ENCODE results near the gene COX8C. TPM values are rescaled to one million over a fixed set of nuclear protein-coding genes. Genes with fewer than 3 reads are reported as not detected.

COX8C gene
- total RNA-seq, 1 experiment from 2014 or later = not detected

- CTCF ChIA-PET = no interaction called here
- no peak for DNase-seq (ENCODE audit: low read depth, low spot score)
- Histone ChIP-seq H3K27ac (ENCODE audit: low read length) (no peak overlapping the region), H3K9me3 (ENCODE audit: control insufficient read depth, insufficient read depth, low read depth, low read length) (no peaks in the 10 kb centered on the region), H3K4me3 (ENCODE audit: low read depth in 2 of 2, low read length in 2 of 2) (no peak overlapping the region), H3K27me3 (ENCODE audit: control insufficient read depth, insufficient read depth, low read length) (no peaks in the 10 kb centered on the region), H3K36me3 (ENCODE audit: control insufficient read depth, insufficient read depth, low read length) (no peaks in the 10 kb centered on the region), H3K4me1 (ENCODE audit: control insufficient read depth, insufficient read depth, low read length) (peaks cover 11% of the 10 kb centered on the region; the same call in 1 of the 2 replicates)
- TF ChIP-seq, protein P1, sequence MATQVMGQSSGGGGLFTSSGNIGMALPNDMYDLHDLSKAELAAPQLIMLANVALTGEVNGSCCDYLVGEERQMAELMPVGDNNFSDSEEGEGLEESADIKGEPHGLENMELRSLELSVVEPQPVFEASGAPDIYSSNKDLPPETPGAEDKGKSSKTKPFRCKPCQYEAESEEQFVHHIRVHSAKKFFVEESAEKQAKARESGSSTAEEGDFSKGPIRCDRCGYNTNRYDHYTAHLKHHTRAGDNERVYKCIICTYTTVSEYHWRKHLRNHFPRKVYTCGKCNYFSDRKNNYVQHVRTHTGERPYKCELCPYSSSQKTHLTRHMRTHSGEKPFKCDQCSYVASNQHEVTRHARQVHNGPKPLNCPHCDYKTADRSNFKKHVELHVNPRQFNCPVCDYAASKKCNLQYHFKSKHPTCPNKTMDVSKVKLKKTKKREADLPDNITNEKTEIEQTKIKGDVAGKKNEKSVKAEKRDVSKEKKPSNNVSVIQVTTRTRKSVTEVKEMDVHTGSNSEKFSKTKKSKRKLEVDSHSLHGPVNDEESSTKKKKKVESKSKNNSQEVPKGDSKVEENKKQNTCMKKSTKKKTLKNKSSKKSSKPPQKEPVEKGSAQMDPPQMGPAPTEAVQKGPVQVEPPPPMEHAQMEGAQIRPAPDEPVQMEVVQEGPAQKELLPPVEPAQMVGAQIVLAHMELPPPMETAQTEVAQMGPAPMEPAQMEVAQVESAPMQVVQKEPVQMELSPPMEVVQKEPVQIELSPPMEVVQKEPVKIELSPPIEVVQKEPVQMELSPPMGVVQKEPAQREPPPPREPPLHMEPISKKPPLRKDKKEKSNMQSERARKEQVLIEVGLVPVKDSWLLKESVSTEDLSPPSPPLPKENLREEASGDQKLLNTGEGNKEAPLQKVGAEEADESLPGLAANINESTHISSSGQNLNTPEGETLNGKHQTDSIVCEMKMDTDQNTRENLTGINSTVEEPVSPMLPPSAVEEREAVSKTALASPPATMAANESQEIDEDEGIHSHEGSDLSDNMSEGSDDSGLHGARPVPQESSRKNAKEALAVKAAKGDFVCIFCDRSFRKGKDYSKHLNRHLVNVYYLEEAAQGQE (IDR thresholded peaks at IDR 0.05; ENCODE audit: insufficient read depth in 1 of 2, low read depth in 2 of 2, low read length in 1 of 2) = no peak
- TF ChIP-seq SIN3A (IDR thresholded peaks at IDR 0.05; ENCODE audit: borderline replicate concordance, insufficient read depth, low read depth, low read length) (no peak), POLR2AphosphoS5 (IDR thresholded peaks at IDR 0.05; ENCODE audit: low read depth, low read length) (no peak), TCF7L2 (IDR thresholded peaks at IDR 0.05; ENCODE audit: low read depth, low read length) (no peak)
- TF ChIP-seq, protein P2, sequence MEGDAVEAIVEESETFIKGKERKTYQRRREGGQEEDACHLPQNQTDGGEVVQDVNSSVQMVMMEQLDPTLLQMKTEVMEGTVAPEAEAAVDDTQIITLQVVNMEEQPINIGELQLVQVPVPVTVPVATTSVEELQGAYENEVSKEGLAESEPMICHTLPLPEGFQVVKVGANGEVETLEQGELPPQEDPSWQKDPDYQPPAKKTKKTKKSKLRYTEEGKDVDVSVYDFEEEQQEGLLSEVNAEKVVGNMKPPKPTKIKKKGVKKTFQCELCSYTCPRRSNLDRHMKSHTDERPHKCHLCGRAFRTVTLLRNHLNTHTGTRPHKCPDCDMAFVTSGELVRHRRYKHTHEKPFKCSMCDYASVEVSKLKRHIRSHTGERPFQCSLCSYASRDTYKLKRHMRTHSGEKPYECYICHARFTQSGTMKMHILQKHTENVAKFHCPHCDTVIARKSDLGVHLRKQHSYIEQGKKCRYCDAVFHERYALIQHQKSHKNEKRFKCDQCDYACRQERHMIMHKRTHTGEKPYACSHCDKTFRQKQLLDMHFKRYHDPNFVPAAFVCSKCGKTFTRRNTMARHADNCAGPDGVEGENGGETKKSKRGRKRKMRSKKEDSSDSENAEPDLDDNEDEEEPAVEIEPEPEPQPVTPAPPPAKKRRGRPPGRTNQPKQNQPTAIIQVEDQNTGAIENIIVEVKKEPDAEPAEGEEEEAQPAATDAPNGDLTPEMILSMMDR (IDR thresholded peaks at IDR 0.05) = no peak
- POLR2A ChIA-PET = no interaction called here
- no peak for ATAC-seq
- intact Hi-C loops (cut with micrococcal nuclease; ENCODE audit: unreplicated experiment) (no loop called here), in situ Hi-C loops (cut with HindIII; ENCODE audit: low pct_unique_long_range_greater_than_20kb, low sequenced_read_pairs) (no loop called here)
- no TSS peak for BruUV-seq (replicated peaks)
Observed at GRCh38 chr14:93326196-93326595, 20.8 kb upstream of the COX8C start.

GRCh38 chr14:93328546-93328945, 18.4 kb upstream of the COX8C start:
- POLR2A ChIA-PET = no interaction called here
- TF ChIP-seq SIN3A (IDR thresholded peaks at IDR 0.05; ENCODE audit: borderline replicate concordance, insufficient read depth, low read depth, low read length) (no peak), POLR2AphosphoS5 (IDR thresholded peaks at IDR 0.05; ENCODE audit: low read depth, low read length) (no peak)
- no TSS peak for BruUV-seq (replicated peaks)
- Histone ChIP-seq H3K27ac (ENCODE audit: low read length) (no peak overlapping the region), H3K36me3 (ENCODE audit: control insufficient read depth, insufficient read depth, low read length) (no peaks in the 10 kb centered on the region; the same call in 1 of the 2 replicates), H3K27me3 (ENCODE audit: control insufficient read depth, insufficient read depth, low read length) (no peaks in the 10 kb centered on the region), H3K9me3 (ENCODE audit: control insufficient read depth, insufficient read depth, low read depth, low read length) (no peaks in the 10 kb centered on the region), H3K4me1 (ENCODE audit: control insufficient read depth, insufficient read depth, low read length) (peaks cover 12% of the 10 kb centered on the region), H3K4me3 (ENCODE audit: low read depth in 2 of 2, low read length in 2 of 2) (no peak overlapping the region)
- CTCF ChIA-PET = no interaction called here
- in situ Hi-C loops (cut with HindIII; ENCODE audit: low pct_unique_long_range_greater_than_20kb, low sequenced_read_pairs) = no loop called here
- intact Hi-C loops (cut with micrococcal nuclease; ENCODE audit: unreplicated experiment) = no loop called here
- DNase-seq (ENCODE audit: low read depth, low spot score) (no peak), ATAC-seq (no peak)

GRCh38 chr14:93329965-93330608, 16.9 kb upstream of the COX8C start:
- TF ChIP-seq POLR2AphosphoS5 (IDR thresholded peaks at IDR 0.05; ENCODE audit: low read depth, low read length) = no peak
- TF ChIP-seq, protein P1 (IDR thresholded peaks at IDR 0.05; ENCODE audit: insufficient read depth in 1 of 2, low read depth in 2 of 2, low read length in 1 of 2) = no peak
- intact Hi-C loops (cut with micrococcal nuclease; ENCODE audit: unreplicated experiment) (no loop called here), in situ Hi-C loops (cut with HindIII; ENCODE audit: low pct_unique_long_range_greater_than_20kb, low sequenced_read_pairs) (no loop called here)
- Histone ChIP-seq H3K4me1 (ENCODE audit: control insufficient read depth, insufficient read depth, low read length) (peaks cover 20% of the 10 kb centered on the region), H3K27ac (ENCODE audit: low read length) (no peak overlapping the region), H3K27me3 (ENCODE audit: control insufficient read depth, insufficient read depth, low read length) (no peaks in the 10 kb centered on the region), H3K36me3 (ENCODE audit: control insufficient read depth, insufficient read depth, low read length) (no peaks in the 10 kb centered on the region; the same call in 1 of the 2 replicates), H3K4me3 (ENCODE audit: low read depth in 2 of 2, low read length in 2 of 2) (no peak overlapping the region; a peak in 1 of 4 replicates), H3K9me3 (ENCODE audit: control insufficient read depth, insufficient read depth, low read depth, low read length) (no peaks in the 10 kb centered on the region)
- no peak for ATAC-seq
- POLR2A ChIA-PET = no interaction called here
- CTCF ChIA-PET = no interaction called here
- DNase-seq (ENCODE audit: low read depth, low spot score) = no peak
- BruUV-seq (replicated peaks) = TSS peak; percentile 49
